Activated CD4-positive, alpha-beta T cell treated with anti-CD3 and anti-CD28 coated beads, Interleukin-2, Interleukin-4, amounts not matched to agents 100 ng/mL and 50 ng/mL, durations not matched to agents 16 hours and 8 hours (primary cell): ENCODE results near the gene KAZALD1.
A peak's percentile ranks its signal among the peaks of the same experiment; 100 is the strongest.

Source experiments
- DNase-seq: peaks from one replicate; pipeline ENCODE4 v3.0.0-alpha.2; 2020; ENCODE audit warnings: low spot score

The KAZALD1 gene

DNA sequence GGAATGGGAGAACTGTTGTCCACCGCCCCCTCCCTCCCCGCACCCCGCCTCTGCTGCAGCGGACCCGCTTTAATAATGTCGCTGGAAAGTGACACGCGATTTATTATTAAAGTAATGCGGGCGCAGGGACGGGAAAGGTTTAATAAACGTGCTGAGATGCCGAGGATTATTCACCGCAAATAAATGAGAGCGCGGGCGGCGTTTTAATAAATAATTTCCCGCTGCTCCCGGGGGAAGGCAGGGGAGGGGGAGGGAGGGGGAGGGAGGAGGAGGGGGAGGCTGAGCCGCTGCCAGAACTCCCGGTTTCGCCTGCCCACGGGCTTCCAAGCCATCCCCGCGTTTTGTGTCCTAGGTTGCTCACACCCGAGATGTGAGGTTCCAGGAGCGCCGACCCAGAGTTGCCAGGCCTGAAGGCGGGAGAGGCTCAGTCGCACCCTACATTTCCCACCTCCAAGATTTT, 5.1 kb downstream of the KAZALD1 start:
- no peak for DNase-seq

DNA sequence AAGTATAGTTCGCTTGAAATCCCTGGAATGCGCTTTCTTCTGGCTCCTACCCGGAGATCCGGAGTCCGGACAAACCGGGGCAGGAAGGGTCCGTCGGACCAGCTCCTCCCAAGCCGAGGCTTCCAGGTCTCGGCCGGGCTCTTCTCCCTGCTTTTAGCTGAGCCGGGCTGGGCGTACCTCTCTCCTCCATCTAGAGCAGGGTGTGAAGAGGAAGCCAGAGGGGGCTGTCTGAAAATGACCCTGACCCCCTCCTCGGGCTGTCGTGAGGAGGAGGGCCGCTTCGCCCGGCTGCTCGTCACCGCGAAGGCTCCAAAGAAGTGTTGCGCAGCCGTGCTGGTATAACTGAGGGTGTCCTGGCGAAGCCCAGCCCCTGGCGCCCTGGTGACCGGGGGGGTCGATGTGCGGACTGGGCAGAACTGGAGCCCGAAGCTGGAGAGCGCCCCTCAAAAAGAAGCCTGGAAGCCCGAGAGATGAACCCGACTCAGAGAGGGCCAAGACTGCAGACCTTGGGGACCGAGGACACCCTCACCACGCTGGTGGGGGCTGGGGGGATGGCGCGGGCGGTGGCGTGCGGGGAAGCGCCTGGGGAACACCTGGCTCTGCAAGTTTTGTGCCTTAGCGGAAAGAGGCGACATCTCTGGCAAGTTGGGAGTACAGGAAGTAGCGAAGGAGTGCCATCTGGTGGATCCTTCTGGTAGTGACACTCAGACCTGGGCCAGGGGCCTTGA, 5.7 kb downstream of the KAZALD1 start:
- peak; percentile 86 for DNase-seq

DNA sequence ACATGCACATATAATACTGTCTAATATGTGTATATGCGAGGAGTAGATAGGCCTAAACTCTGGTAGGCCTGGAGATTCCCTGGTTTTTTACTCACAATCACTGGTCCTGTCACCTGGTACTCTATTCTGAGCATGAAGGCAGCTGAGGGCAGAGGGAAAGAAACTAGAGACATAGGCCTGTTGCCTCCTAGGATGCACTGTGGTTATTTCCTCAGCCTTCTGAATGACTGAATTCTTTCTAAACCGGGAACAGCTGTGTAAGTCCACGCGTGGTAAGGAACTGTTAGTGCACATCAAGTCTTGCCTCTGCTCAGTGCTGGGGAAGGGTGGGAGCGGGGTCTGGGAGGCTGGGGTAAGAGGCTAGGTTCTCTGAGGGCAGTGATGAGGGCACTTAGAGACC, 7.7 kb downstream of the KAZALD1 start:
- DNase-seq = no peak

DNA sequence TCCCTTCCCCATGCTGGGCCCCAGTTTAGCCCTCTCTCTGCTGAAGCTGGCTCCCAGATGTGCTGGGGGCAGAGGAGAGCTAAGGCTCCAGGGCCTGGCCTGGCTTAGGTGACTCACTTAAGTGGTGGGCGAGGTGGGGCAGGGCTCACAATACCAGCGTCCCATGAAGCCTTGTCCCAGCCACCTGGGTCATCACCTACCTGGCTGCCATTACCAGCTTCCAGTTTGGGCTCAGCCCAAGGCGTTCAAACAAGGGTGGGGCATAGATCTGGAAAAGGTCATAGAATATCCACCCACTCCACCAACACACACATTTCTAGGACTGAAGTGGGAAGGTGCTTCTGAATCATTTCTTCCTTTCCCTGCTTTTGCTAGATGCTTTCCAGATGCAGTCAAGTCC, 8.3 kb downstream of the KAZALD1 start:
- DNase-seq = no peak

DNA sequence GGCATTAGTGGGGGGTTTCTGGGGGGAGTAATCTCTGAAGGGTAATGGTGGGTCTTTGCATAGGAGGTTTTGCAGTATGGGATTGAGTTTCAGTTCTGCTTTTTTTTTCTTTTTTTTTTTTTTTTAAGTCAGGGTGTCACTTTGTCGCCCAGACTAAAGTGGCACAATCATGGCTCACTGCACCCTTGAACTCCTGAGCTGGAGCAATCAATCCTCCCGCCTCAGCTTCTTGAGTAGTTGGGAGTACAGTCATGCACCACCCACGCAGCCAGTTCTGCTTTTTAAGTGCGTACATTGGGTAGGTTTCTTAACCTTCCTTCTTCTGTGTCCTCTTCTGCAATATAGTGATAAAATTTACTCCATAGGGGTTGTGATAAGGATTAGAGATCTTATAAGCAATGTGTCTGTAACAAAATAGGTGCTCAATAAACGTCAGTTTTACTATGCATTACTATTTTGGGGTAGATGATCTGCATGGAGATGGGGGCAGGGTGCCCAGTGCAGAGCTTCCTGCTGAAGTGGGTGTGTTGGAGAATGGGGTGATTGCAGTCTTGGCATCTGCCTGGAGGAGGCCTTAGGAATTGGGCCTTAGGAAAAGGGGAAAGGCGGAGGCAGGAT, 9.6 kb downstream of the KAZALD1 start:
- DNase-seq = no peak

DNA sequence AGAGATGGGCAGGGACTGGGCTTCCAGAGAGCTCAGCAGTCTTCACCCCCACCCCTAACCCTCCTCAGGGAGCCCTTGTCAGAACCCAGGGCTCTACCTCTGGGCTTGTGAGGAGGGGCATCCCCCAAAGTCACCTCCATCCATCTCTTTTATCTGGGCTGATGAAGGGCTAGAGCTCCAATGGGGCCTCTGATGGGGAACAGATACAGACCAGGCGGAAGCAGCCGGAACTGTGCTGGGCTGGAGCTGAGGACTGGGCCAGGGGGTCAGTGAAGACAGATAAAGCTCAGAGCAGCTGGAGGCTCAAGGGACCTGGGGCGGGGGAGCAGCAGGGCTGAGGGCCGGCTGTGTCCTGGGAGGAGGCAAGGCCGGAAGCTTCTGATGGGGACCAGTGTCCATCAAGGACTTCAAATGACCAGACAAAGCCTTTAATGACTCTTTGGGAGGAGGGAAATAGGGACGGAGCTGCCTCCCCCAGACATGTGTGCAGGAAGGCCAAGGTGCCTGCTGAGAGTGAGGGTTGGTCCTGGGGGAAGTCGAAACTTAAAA, 10.2 kb downstream of the KAZALD1 start:
- no peak for DNase-seq

DNA sequence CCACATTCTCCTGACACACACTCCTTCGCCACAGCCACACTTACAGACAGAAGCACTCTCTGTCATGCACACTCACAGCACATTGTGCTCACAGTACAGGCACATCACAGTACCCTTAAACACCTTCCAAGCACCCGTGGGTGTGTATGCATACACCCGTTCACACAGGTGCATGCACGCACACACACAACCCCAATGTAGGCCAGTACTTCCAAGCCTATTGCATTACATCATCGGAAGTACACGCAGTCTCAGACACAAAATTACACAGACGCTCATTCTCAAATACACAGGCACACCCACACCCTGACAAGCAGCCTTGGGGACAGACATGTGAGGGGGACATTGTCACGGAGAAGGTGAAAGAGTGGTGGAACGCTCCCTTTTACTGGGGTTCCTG, 11.1 kb downstream of the KAZALD1 start:
- DNase-seq = no peak

DNA sequence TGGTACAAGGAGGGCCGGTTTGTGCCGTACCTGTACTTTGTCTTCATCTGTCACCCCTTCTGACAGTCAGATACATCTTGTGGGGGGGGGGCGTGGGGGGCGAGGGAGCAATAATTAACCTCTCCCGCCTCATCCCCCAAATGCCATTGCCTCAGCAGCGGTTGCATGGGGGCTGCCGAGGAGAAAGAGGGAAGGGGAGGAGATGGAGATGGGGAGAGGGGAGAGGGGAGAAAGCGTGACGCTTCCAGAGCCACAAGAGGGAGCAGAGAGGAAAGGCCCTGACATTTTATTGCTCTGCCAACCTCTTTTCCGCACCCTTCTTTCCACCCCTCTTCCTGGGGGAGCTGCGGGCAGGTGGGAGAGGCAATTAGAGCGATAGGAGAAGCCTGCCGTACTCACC, 11.8 kb downstream of the KAZALD1 start:
- no peak for DNase-seq

DNA sequence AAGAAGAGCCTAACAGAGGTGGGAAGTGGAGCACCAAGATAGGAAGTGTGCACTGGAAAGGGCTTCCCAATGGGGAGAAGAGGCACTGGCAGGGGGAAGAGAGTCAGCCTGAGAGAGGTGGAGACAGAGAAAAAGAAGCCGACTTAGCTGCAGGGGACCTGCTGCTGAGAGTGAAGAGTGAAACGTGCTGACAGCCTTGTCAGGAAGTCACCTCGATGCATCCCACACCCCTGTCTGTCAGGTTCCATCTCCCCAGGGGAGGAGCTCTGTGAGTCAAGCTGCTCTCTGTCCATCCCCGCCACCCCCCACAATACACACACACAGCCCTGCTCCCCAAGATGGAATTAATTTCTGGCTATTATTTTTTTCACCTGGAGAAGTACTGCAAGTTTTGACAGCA, 14.0 kb downstream of the KAZALD1 start:
- DNase-seq = no peak

DNA sequence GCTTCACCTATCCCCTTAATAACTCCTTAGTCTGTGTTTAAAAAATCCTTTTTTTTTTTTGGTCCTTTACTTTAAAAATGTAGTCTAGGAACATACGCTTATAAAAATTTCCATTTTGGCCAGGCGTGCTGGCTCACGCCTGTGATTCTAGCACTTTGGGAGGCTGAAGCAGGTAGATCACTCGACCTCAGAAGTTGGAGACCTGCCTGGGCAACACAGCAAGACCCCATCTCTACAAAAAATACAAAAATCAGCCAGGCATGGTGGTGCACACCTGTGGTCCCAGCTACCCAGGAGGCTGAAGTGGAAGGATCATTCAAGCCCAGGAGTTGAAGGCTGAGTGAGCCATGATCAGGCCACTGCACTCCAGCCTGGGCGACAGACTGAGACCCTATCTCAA, 14.8 kb downstream of the KAZALD1 start:
- DNase-seq = no peak

DNA sequence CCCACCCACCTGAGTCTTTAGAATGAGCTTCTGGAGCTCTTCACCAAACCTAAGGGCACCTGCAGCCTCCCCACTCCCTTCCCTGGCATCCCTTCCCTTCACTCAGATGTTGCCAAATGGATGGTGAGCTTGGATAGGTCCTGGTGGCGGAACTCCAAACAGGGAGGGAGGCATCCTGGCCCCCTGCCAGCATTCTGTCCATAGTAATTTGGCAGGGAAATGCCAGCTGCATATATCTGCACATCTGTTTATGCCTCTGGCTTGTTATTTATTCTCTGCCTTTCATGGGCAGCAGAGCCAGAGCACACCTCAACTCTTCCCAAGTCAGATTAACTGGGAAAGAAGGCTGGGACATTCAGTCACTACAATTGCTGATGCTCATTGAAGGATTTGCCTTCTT, 18.1 kb downstream of the KAZALD1 start:
- no peak for DNase-seq

DNA sequence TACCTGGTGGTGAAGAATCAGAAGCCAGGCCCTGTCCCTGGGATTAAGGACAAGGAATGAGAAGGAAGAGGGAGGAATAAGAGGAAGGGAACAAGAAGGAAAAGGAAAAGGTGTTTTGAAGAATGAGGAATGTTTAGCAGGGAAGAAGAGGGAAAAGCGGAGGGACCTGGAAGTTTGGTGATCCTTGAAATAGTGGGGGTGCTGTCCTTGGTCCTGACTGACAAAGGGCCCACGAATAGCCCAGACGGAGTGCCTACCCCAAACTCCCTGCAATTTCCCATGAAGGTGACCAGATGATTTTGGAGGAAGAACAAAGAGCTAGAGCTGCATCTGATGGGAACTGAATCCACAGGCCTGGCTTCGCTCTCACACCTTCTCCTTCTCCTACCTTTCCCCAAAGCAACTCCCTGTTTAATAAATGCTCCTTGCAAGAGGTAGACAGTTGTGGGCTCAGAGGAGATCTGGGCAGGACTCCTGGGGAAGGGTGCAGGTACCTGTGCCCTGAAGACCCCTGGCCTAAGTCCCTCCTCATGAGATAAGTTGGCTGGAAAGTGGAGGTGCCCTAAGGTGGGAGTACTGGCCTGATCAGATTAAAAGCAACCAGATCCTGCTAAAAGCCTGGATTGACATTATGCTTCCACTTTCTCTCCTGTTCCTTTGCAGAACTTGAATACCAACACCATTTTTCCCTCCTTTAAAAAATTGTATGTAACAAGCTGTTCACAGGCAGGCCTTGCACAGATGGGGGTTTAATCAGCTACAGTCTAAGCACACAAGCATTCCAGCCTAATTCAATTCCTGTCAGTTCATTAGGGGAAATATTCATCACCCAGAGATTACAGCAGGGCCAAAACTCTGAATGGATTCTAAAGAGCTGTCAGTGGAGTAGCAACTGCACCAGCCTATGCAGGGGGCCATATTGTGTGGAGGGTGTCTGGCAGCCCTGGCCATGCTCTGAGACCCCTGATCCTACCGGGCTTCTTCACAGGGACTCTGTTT, 19.4 kb downstream of the KAZALD1 start:
- DNase-seq = no peak

DNA sequence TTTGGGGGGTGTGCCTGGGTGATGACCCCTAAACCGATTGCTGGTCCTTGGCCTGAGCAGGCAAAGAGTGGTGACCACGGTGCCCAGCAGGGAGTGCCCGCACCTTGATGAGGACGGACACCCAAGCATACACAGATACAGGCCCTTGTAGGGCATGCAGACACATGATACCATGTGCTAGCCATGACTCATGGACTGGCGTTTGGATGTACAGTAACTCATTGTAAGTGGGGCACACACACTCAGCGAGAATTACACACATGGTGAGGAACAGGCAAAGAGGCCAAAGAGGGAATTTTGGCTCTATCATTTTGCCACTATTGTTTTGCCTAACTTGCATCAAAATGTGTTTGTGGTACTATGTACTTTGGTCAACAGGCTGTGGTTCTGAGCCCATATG, 24.1 kb downstream of the KAZALD1 start:
- DNase-seq = no peak

DNA sequence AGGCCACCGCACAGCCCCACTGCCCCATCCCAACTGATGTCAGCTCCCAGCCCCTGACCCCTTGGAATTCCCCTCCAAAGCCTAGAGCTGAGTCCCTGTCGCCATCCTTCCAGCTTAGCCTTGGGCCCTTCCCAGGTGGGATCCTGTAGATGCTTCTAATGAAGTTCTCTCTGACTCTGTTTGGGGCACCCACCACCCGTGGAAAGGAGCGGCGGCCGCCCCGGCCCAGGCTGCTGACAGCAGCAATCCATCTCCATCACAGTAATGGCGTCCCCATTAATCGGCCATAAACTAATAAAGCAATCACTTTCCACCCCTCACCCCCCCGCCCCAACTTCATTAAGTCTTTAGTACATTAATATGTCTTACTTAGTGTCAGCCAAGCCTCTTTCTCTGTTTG, 25.6 kb downstream of the KAZALD1 start:
- no peak for DNase-seq

DNA sequence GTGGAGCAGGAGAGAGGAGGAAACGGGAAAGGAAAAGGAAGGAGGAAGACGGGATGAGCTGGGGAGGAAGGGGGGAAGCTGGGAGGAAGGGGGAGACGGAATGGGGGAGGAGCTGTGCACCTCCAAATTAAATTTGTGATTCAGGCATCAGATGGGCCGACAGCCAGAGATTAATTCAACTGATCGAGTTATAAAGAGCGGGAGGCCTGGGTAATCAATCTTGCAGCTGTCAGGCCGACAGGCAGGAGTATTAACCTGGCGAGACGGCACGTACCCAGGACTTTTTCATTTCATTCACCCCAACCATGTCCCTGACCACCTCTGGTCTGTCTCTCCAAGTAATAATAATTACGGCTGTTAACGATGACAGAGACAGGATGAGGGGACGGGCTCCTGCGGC, 26.2 kb downstream of the KAZALD1 start:
- DNase-seq = no peak

DNA sequence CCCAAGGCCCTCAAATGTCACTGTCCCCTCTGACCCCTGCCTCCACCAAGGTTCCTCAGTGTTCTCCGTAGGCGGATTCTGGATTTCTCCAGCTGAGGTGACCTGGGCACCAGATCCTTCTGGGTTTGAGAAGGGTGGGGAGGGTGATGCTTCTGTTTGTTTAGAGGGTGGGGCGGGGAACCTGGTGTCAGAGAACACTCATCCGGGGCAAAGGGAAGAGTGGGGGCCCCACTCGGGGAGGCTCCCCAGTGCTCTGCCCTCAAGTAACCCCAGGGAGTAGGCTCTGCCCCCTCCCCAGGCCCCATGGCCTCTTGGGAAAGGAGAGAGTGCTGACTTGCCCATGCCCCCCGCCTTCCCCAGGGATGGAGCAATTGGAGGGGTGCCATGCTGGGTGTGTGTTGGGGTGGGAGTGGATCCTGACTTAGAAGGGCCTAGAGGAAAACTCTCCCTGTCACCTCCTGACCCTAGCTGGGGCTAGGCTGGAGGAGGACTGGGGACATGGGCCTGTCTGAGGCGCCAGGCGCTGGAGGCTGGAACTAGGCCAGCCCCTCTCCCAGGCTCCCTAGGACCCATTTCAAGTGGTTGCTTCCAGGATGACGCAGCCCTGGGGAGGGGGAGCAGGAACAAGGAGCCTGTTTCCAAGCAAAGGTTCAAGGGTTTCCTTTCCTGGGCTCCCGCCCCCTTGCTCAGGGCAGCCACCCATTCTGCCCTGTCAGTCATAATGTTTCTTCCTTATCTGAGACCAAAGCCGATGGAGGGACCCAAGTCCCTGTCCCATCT, 27.9 kb downstream of the KAZALD1 start:
- no peak for DNase-seq

DNA sequence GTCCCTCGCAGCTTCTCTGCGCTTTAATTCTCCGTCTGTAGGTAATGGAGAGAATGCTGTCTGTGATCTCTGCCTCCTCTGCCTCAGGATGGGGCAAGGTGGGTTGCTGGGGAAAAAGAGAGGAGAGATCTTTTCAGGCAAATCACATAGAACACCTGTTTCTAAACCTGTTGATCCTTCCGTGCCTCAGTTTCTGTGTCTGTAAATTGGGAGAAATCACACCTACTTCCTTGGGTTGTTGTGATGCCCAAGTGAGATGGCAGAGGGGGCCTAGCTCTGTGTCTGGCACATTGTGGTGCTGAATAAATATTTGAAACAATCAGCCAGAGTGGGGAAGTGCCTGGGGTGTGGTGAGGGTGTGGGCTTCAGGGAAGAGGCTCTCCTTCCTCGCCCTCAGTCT, 28.8 kb downstream of the KAZALD1 start:
- DNase-seq = no peak

DNA sequence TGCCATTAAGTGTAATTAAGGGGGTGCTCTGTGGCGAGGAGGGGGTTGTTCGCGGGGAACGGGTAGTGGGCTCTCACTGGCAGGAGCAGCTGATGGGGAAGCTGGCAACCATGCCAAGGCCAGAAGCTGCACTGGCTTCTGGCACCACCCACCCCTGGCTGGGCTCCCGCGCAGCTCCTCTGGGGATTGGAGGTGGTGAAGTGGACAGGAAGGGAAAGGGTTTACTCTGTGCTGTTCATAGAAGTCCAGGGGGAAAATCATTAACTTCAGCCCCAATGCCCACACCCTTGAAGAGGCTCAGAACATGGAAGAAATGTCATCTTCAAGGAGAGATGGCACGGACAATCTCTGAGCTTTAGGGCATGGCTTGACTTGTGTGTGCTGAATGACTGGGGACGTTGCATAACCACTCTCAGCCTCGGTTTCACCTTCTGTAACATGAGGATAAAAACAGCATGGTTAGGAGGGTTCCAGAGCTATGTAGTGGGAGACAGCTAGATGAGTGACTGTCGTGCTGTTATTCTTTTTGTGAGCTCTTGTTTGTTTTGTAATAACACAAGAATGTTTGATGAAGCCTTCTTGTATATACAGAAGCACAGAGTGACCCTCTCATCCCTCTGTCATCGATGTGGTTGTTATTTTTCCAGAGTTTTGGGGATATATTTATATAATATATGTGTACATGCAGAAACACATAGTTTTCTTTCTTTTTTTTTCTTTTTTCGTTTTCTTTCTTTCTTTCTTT, 29.9 kb downstream of the KAZALD1 start:
- no peak for DNase-seq

DNA sequence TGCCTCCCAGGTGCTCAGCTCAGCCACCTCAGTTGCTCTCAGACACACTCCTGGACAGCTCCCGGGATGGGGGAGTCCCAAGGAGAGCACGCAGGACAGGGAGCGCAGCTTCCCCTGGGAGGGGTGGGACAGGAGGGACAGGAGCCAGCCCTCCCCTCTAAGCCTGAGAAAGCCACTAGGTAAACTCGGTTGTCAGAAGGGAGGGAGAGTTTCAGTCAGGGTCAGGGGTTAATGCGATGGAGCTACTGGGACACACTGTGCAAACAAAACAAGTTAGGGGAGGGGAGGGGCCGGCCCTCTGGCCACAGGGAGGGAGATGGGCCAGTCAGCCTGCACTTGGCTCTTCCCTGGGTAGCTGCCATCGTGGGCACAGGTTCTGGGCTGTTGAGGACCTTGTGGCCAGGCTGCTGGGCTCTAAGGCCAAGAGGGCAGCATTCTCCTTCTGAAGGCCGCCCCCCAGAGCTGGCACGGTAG, 31.1 kb downstream of the KAZALD1 start:
- no peak for DNase-seq

DNA sequence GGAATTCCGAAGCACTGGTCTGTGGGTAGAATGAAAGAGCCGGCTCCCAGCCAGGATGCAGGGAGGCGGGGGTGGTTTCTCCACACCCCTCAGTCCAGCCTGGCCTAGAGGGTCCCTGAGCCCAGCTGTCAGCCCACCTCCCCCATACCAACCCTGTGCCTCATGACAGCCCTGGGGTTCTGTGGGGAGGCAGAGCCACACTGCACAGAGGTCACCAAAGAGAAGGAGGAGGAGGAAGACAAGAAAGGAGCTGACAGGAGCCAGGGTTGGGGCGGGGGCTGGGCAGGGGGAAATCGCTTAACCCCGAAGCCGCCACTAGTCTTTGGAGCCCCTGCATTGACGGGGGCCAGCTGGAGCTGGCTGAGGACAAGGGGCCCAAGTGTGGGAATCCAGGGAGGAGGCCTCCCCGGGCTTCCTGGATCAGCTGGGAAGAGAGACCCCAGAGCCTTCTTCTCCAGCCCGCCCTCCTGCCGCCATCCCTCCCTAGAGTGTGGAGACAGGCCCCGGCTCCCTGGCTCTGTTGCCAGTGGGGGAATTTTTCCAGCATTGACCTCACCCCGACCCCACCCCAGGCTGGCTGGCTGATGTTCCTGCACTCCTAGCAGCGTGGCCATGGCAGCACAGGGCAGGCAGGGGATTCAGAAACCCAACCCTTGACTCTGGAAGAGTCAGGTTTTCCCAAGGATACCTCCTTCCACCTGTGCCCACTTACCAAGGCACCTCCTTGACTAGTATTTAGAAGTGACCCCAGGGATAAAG, 32.5 kb downstream of the KAZALD1 start:
- DNase-seq = no peak
